ENCODE data around the gene LPIN1.

The LPIN1 gene

DNA sequence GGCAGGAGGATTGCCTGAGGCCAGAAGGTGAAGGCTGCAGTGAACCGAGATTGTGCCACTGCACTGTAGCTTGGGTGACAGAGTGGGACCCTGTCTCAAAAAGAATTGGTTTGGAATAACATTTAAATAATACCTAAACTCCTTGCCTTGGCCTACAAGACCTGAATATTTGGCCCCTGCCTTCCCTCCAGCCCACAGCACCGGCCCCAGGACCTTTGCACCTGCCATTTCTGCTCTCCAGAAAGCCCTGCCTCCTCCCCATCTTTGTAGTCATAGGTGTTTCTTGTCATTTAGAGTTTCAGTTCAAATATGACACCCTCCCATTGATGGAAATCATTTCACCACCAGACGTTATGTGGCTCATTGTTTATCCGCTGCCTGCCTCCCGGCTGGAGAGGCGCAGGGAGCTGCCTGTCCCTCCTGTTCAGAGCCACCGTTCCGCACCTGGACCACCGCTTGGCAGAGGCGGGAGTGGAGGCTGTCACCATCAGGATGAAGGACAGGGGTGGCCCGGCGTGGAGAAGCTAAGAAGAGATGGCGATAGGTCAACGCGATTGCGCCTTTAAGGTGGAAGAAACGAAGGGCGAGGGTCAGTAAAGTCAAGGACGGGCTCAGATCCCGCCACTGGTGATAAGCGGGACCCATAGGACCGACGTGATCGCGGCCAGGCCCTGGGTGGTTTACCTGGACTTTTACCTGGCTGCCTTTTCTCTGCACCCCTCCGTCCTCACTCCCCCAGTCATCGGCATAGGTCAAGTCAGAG lies 638 bp upstream of the LPIN1 start:
- Mint-ChIP-seq H3K36me3 (ENCODE audit: low read depth) (no peaks in the 10 kb centered on the region), H3K4me1 (ENCODE audit: low read depth) (peaks cover 77% of the 10 kb centered on the region), H3K9me3 (no peaks in the 10 kb centered on the region), H3K4me3 (peak overlapping the region; percentile 74), H3K27ac (peak overlapping the region; percentile 76), H3K27me3 (no peaks in the 10 kb centered on the region)

DNA sequence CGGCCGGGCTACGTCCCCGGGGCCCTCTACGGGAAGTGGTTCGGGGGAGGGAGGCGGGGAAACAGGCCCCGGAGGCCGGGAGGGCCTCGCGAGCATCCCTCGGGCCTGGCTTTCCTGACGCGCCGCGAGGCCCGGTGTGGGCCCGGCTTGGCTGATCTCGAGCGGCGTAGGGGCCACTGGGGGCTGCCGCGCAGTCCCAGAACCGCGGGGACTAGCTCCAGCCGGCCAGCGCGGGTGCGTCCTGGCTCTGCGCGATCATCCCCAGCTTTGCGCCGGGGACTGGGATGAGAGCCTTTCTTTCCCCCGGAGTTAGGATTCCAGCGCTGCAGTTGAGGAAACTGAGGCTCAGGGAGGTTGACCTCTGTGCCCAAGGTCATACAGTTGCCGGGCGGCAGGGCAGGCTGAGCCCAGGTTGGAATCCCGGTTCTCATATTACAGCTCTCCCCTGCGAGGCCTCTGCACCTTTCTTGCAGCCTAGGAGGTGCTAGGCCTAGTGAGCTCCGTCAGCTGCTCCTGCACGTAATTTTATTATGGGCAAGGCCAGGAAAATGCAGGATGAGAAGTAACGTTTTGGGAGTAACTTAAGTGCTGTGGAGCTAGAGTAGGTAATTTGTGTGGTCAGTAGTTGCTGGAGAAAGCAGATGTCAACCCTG lies 501 bp downstream of the LPIN1 start:
- H3K36me3 Mint-ChIP-seq (ENCODE audit: low read depth) = peaks cover 4% of the 10 kb centered on the region
- H3K4me1 Mint-ChIP-seq (ENCODE audit: low read depth) = peaks cover 89% of the 10 kb centered on the region
- peak overlapping the region; percentile 84 for H3K27ac Mint-ChIP-seq
- no peaks in the 10 kb centered on the region for H3K9me3 Mint-ChIP-seq
- no peaks in the 10 kb centered on the region for H3K27me3 Mint-ChIP-seq
- peak overlapping the region; percentile 84 for H3K4me3 Mint-ChIP-seq

DNA sequence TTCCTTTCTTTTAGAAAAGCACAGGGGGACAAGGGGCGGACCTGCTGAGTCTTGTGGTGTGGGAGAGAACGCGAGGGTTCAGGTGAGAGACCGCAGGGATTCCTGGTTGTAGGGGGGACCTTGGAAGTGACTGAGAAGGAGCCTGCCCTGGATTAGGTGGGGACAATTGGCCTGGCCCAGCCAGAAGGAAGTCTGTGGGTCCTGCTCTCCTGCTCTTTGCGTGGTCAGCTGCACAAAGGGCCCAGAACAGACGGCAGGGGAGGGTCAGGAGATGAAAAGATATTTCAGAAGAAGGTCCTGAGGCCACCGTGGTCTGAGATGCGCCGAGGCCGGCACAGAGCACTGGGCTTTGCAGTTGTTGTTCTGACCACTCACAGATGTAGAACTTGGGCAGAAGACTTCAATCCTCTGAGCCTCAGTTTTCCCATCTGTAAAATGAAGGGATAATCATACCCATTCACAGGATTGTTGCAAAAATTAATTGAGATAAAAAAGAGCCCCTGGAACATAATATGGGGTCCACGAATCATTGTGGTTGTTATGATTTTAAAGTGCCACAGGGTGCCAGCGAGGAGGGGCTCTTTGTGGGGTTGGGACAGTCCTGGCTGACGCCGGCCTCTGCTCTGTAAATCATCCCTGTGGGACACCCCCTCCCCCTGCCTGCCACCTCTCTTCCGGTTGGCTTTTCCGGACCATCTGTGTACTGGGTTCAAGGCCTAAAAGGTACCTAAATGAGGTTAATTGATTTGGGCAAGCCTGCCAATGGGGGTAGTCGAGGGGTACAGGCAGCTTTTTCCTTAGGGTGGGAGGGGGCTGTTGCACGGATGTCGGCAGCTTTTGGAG lies 1.8 kb downstream of the LPIN1 start:
- H3K9me3 Mint-ChIP-seq = no peaks in the 10 kb centered on the region

GRCh38 chr2:11748861-11749645 lies 2.6 kb downstream of the LPIN1 start:
- Mint-ChIP-seq H3K4me1 (ENCODE audit: low read depth) (peaks cover 90% of the 10 kb centered on the region), H3K36me3 (ENCODE audit: low read depth) (peaks cover 4% of the 10 kb centered on the region), H3K27me3 (no peaks in the 10 kb centered on the region), H3K4me3 (peak overlapping the region; percentile 84), H3K9me3 (no peaks in the 10 kb centered on the region), H3K27ac (peak overlapping the region; percentile 84)

More for the DNA sequence above, 1.8 kb downstream of the LPIN1 start:
- H3K27ac Mint-ChIP-seq = peak overlapping the region; percentile 84
- peaks cover 4% of the 10 kb centered on the region for H3K36me3 Mint-ChIP-seq (ENCODE audit: low read depth)
- peaks cover 90% of the 10 kb centered on the region for H3K4me1 Mint-ChIP-seq (ENCODE audit: low read depth)
- H3K4me3 Mint-ChIP-seq = peak overlapping the region; percentile 84
- no peaks in the 10 kb centered on the region for H3K27me3 Mint-ChIP-seq

GRCh38 chr2:11749646-11750349 lies 3.4 kb downstream of the LPIN1 start:
- Mint-ChIP-seq H3K27ac (peak overlapping the region; percentile 84), H3K4me3 (peak overlapping the region; percentile 84), H3K9me3 (no peaks in the 10 kb centered on the region), H3K36me3 (ENCODE audit: low read depth) (peaks cover 4% of the 10 kb centered on the region), H3K27me3 (no peaks in the 10 kb centered on the region), H3K4me1 (ENCODE audit: low read depth) (peaks cover 90% of the 10 kb centered on the region)

GRCh38 chr2:11750422-11750821 lies 4.0 kb downstream of the LPIN1 start:
- Mint-ChIP-seq H3K27me3 (no peaks in the 10 kb centered on the region), H3K4me3 (peak overlapping the region; percentile 47), H3K36me3 (ENCODE audit: low read depth) (peaks cover 6% of the 10 kb centered on the region), H3K27ac (peak overlapping the region; percentile 84), H3K9me3 (no peaks in the 10 kb centered on the region), H3K4me1 (ENCODE audit: low read depth) (peaks cover 91% of the 10 kb centered on the region)

- H3K9me3 Mint-ChIP-seq = no peaks in the 10 kb centered on the region
- H3K27me3 Mint-ChIP-seq = no peaks in the 10 kb centered on the region
- peaks cover 7% of the 10 kb centered on the region for H3K36me3 Mint-ChIP-seq (ENCODE audit: low read depth)
- H3K4me3 Mint-ChIP-seq = peak overlapping the region; percentile 47
- H3K4me1 Mint-ChIP-seq (ENCODE audit: low read depth) = peaks cover 91% of the 10 kb centered on the region
- peak overlapping the region; percentile 84 for H3K27ac Mint-ChIP-seq
These were observed 4.5 kb downstream of the LPIN1 start for GRCh38 chr2:11750917-11751316.

DNA sequence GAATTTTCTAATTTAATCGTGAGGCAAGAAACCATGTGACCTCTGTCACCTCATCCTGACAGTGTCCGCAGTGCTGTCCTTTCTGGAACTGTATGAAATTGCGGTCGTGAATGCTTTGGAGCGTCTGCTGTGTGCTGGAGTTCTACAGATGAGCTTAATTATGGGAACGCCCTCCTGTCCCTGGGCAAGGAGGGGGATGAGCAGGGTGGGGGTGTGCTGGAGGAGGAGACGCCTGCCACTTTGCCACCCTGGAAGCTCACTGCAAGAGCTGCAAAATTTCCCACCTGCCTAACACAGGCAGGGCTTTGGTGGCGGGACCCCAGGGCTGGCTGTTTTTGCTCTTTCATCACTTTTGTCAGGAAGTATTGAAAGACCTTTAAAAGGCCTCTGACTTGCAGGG lies 6.5 kb downstream of the LPIN1 start:
- peaks cover 99% of the 10 kb centered on the region for H3K4me1 Mint-ChIP-seq (ENCODE audit: low read depth)
- peaks cover 9% of the 10 kb centered on the region for H3K36me3 Mint-ChIP-seq (ENCODE audit: low read depth)
- H3K27me3 Mint-ChIP-seq = no peaks in the 10 kb centered on the region
- H3K4me3 Mint-ChIP-seq = peak overlapping the region; percentile 80
- H3K9me3 Mint-ChIP-seq = no peaks in the 10 kb centered on the region
- peak overlapping the region; percentile 94 for H3K27ac Mint-ChIP-seq

DNA sequence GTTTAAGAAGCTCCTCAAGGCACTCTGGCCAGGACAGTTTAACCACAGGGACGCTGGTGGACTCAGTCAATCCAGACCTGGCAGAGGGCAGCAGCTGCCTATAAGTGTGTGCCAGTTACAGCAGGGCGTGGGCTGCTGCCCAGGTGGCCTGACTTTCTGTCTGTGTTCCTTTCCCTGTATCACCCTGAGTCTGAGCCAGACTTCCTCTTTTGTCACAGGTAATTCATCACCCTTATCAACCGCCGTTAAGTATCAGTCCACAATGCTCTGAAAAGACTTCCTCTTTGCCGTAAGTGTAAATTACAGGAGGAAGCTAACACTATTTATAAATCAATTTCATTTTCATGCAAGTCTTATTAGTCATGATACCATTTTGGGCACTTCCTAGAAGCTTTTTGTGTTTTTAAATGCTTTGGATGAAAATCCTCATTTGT lies 7.0 kb downstream of the LPIN1 start:
- H3K4me3 Mint-ChIP-seq = peak overlapping the region; percentile 80
- no peaks in the 10 kb centered on the region for H3K9me3 Mint-ChIP-seq
- H3K27me3 Mint-ChIP-seq = no peaks in the 10 kb centered on the region
- peaks cover 11% of the 10 kb centered on the region for H3K36me3 Mint-ChIP-seq (ENCODE audit: low read depth)
- H3K4me1 Mint-ChIP-seq (ENCODE audit: low read depth) = peaks cover 99% of the 10 kb centered on the region
- peak overlapping the region; percentile 94 for H3K27ac Mint-ChIP-seq

DNA sequence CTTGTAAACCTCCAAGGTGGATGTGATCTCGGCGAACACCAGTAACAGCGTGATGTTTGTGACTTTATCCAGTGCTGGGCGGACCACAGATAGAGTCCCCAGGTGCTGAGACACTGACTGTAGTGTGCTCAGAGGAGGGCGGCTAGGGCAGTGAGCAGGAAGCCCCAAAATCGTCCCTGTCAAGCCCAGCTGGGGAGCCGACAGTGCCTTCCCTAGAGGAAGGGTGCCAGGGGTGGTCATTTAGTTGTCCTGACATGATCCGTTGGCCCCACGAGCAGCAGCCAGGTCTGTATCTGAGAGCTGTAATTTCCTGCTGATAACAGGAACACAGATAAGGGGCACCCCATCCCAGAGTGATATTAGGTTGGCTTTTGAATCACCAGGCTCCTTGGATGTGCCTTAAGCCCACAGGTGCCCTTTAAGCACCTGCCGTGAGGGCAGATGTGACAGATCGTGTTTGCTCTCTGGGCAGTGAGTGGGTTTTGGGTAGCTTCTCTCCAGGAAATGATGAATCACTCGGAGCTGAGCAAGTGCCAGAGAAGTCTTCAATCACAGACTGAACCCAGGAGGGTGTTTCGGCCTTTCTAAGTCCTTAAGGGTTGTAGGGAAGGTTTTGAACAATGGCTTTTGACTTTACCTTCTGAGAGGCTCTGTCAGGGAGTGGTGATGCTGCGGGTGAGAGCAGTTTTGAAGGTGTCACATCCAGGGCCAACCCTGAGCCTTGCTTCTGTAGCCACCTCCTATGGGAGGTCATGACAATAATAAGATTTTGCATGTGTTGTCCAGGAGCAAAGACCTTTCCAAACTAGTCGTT lies 7.7 kb downstream of the LPIN1 start:
- H3K27me3 Mint-ChIP-seq = no peaks in the 10 kb centered on the region
- peak overlapping the region; percentile 94 for H3K27ac Mint-ChIP-seq
- H3K4me3 Mint-ChIP-seq = peak overlapping the region; percentile 80
- H3K36me3 Mint-ChIP-seq (ENCODE audit: low read depth) = peaks cover 17% of the 10 kb centered on the region
- H3K9me3 Mint-ChIP-seq = no peaks in the 10 kb centered on the region
- peaks cover 99% of the 10 kb centered on the region for H3K4me1 Mint-ChIP-seq (ENCODE audit: low read depth)

- no peaks in the 10 kb centered on the region for H3K27me3 Mint-ChIP-seq
- H3K9me3 Mint-ChIP-seq = no peaks in the 10 kb centered on the region
- peak overlapping the region; percentile 80 for H3K4me3 Mint-ChIP-seq
- H3K4me1 Mint-ChIP-seq (ENCODE audit: low read depth) = peaks cover 96% of the 10 kb centered on the region
- H3K36me3 Mint-ChIP-seq (ENCODE audit: low read depth) = peaks cover 19% of the 10 kb centered on the region
- peak overlapping the region; percentile 94 for H3K27ac Mint-ChIP-seq
These were observed 8.2 kb downstream of the LPIN1 start for GRCh38 chr2:11754700-11755015.

DNA sequence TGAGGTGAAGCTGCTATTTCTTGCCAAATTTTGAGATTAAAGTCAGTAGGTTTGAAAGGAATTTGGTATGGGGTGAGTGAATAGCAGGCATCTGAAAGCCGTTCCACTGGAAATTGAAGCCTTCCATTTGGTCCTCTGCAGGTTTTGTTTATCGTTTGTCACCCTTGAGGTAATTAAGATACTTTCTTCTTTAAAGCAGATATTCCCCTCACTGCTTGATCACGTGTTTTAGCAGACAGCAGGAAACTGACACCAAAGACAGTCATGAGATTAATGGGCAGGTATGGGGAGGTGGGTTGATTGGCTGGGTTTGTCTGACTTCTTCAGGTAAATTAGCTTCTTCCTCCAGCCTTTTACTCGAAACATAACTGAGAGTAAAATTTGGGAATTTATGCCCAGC lies 10.7 kb downstream of the LPIN1 start:
- Mint-ChIP-seq H3K4me3 (peak overlapping the region; percentile 39), H3K36me3 (ENCODE audit: low read depth) (peaks cover 21% of the 10 kb centered on the region), H3K9me3 (no peaks in the 10 kb centered on the region), H3K4me1 (ENCODE audit: low read depth) (peaks cover 87% of the 10 kb centered on the region), H3K27ac (peak overlapping the region; percentile 82), H3K27me3 (no peaks in the 10 kb centered on the region)

- Mint-ChIP-seq H3K4me3 (no peak overlapping the region), H3K27me3 (no peaks in the 10 kb centered on the region), H3K4me1 (ENCODE audit: low read depth) (peaks cover 81% of the 10 kb centered on the region), H3K36me3 (ENCODE audit: low read depth) (peaks cover 26% of the 10 kb centered on the region), H3K9me3 (no peaks in the 10 kb centered on the region), H3K27ac (peak overlapping the region; percentile 86)
These were observed 11.8 kb downstream of the LPIN1 start for GRCh38 chr2:11758187-11758586.
